NCI-H146 treated with DMSO at 0.1 percent for 48 hours (cell line): ENCODE measurements around the gene GIMAP6.
"Not testable (repeated sequence)": the region's sequence is repeated elsewhere in the genome, so short reads cannot be mapped to it uniquely, and the experiment has no call there.

ENCODE experiments used
- DNase-seq: peaks from one replicate; lab custom pipeline; 2025; ENCODE audit not compliant: unreplicated experiment; lab: John Stamatoyannopoulos, UW

GIMAP6 gene

GRCh38 chr7:150631866-150632864 is at the start of gene GIMAP6:
GIMAP6 (minus strand) TSS chr7:150632385; CDS start chr7:150630142, 2,243 bp downstream.
- no peak for DNase-seq

GRCh38 chr7:150680364-150680763 is 48.2 kb upstream of the GIMAP6 start:
- DNase-seq: not testable (repeated sequence)

DNA sequence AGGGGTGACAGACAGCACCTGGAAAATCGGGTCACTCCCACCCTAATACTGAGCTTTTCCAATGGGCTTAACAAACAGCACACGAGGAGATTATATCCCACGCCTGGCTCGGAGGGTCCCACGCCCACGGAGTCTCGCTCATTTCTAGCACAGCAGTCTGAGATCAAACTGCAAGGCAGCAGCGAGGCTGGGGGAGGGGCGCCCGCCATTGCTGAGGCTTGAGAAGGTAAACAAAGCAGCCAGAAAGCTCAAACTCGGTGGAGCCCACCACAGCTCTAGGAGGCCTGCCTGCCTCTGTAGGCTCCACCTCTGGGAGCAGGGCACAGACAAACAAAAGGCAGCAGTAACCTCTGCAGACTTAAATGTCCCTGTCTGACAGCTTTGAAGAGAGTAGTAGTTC is 46.4 kb upstream of the GIMAP6 start:
- not testable (repeated sequence) for DNase-seq

DNA sequence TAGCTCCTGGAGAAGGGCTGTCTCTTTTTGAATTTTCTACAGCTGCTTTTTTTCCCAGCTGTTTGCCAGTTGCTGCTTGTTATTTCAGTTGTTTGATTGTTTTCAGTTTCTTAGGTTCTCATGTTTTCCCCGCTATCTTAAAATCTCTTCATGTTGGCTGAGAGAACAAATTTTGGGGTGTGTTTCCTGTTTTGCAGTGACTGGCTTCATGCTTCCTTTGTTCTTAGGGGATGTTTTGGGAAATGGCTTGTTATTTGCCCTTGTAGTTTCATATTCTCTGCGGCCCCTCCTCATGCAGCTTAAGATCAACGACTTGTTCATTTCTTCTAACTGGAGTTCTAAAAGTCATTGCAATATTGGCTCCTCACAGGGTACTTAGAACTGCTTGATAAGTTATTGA is 44.7 kb upstream of the GIMAP6 start:
- DNase-seq: not testable (repeated sequence)

GRCh38 chr7:150676276-150676675 is 44.1 kb upstream of the GIMAP6 start:
- DNase-seq: not testable (repeated sequence)

DNA sequence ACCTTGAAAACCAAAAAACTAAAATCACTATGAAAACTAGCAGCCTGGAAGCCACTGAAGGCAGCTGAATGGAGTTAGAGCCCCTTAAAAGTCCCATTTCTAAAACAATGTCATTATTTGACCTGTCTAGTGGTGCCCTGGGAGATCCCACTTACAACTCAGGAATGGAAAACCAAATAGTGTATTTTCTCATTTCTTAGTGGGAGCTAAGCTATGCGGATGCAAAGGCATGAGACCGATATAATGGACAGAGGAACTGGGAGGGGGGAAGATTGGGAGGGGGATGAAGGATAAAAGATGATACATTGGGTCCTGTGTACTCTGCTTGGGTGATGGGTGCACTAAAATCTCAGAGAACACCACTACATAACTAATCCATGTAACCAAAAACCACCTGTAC is 43.5 kb upstream of the GIMAP6 start:
- no peak for DNase-seq

- not testable (repeated sequence) for DNase-seq
These were observed 39.8 kb upstream of the GIMAP6 start for GRCh38 chr7:150671798-150672585.

DNA sequence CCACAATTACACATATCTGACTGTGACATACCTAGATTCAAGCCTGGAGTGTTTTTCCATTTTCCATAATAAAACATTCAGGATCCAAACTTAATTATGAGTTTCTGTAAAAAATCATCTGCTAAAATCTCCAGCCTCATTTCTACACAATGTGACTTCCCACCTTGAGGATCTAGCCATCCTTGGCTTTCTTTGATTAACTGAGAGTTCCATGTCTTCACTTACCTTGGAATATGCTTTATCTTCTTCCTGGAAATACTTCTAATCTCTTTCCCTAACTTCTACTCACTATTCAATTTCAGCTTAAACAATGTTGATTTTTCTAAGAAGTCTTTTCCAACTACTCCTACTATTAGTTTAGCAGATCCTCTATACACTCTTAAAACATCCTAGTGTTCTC is 36.8 kb upstream of the GIMAP6 start:
- no peak for DNase-seq

GRCh38 chr7:150668472-150668911 is 36.3 kb upstream of the GIMAP6 start:
- DNase-seq: no peak

- DNase-seq: no peak
These were observed 34.2 kb upstream of the GIMAP6 start for GRCh38 chr7:150666412-150666811.

- DNase-seq: no peak
These were observed 33.7 kb upstream of the GIMAP6 start for GRCh38 chr7:150665896-150666295.

GRCh38 chr7:150665089-150665748 is 33.0 kb upstream of the GIMAP6 start:
- no peak for DNase-seq

DNA sequence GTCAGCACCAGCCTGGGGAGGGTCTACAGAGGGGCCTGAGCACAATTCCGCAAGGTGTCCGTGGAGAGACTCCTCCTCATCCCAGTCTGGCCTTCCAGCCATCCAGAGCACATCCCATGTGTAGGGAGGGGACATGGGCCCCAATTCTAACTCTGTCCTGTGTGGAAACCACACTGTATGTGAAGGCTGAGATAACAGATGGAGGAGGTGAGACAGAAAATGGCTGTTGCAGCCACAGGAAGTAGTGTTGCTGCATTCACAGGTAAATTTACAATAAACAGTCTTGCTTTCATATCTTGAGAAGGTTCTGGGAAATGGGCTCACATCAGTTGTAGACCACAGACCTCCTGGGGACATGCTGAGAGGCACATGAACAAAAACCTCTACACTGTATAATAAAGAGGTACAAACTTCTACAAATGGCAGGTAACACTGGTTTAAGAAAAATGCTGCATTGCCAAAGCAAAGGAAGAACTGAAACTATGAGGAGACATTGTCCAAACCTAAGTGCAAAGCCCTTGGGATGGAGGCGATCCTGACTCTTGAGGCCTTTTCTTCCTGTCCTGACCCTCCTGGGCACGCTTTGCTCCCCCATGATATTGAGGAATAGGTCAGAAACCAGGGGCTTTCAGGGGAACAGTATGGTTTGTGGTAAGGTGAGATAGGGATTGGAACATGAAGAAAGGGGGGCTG is 31.8 kb upstream of the GIMAP6 start:
- DNase-seq: no peak

DNA sequence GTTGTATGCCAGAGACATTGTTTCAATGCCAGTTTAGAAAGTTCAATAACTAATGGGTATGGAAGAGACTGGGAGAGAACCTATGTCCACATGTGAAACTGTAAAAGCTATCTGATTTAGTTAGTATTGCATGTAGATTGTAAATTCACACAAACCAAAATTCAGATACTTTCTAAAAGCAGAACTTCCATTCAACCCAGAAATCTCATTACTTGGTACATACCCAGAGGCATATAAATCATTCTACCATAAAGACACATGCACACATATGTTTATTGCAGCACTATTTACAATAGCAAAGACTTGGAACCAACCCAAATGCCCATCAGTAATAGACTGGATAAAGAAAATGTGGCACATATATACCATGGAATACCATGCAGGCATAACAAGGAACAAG is 30.6 kb upstream of the GIMAP6 start:
- not testable (repeated sequence) for DNase-seq

GRCh38 chr7:150660939-150661613 is 28.9 kb upstream of the GIMAP6 start:
- DNase-seq: no peak

GRCh38 chr7:150657526-150657925 is 25.3 kb upstream of the GIMAP6 start:
- DNase-seq: no peak

DNA sequence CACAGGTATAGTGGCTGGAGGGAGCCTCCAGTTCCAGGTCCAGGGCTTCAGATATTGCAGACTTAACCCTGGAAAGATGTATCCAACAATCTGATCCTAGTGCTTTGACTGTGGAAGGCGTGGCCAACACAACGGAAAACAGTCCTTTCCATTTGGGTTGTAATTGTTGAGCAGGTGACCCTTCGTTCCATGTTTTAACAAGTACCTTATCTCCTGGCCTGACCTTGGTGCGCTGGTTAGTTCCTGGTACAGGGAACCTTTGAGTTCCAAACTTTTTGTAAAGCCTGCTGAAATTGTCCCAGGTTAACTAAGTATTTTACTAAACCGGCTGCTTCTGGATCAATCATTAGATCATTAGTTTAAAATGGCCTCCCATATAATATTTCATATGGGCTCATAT is 23.9 kb upstream of the GIMAP6 start:
- no peak for DNase-seq

GRCh38 chr7:150654692-150655091 is 22.5 kb upstream of the GIMAP6 start:
- no peak for DNase-seq

- DNase-seq: no peak
These were observed 16.8 kb upstream of the GIMAP6 start for GRCh38 chr7:150649080-150649385.

DNA sequence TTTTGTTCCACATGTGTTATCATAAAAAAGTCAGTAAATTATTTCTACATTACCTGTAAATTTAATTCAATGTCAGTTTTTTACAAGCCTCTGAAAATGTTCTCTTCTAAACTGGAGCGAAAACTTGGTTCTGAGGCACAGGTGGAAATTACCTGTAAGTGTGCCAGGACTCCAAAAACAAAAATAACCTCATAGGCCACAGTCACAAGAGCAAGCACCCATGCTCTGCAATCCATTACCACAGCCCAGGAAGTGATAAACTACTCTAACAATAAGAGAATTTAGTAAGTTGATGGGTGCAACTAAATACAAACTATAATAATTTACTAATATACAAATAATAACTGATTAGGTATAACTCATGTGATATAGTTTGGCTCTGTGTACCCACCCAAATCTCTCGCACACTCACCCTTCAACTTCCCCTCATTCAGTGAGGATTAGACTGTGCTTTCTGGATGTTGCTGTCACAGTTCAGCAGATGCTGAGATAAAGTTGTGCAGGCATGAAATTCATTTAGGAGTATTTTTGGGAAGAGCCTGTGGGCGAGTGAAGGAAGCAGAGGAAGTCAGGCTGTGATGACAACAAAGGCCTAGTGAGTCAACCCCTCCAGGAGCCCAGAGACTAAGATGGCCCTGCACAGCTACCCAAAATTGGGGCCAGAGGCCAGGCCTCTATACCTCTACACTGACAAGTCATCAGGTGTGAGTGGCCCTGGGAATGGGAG is 16.3 kb upstream of the GIMAP6 start:
- DNase-seq: no peak
